ENCODE results near the gene RRP1B. TPM values are rescaled to one million over a fixed set of nuclear protein-coding genes. Genes with fewer than 3 reads are reported as not detected.

Gene RRP1B
- polyA plus RNA-seq, 10 donors, result 20.6 to 29.4 (median 25.1) TPM

DNA sequence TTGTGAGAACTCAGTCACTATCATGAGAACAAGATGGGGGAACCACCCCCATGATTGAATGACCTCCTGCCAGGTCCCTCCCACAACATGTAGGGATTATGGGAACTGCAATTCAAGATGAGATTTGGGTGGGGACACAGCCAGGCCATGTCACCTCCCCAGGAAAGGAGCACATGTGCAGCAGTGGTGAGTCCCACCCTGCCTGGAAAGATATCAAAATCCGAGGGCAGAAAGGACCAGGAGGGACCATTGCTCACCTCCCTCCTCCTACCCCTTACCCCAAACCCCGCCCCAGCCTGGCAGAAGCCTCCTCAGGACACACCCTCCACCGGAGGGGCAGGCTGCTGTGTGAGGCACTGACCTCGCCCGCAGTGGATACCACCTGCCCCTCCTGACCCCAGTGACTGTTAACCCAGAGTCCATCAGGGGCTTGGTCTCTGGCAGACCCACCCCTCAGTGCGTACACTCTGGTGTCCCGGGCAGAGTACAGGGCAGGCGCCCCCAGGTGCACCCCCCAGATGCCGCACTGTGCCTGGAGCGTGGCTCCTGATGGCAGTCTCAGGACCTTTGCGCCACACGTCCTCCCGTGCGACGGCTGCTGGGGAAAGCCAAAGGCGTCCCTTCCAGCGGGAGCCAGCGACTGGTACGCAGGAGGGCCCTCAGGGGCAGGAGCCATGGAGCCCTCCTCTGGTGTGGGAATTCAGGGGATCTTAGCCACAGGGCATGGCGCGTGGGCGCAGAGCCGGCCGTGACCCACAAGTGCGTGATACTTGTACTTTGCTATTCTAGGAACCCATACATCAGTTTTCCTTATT is 80.5 kb downstream of the RRP1B start:
- no peak for DNase-seq

DNA sequence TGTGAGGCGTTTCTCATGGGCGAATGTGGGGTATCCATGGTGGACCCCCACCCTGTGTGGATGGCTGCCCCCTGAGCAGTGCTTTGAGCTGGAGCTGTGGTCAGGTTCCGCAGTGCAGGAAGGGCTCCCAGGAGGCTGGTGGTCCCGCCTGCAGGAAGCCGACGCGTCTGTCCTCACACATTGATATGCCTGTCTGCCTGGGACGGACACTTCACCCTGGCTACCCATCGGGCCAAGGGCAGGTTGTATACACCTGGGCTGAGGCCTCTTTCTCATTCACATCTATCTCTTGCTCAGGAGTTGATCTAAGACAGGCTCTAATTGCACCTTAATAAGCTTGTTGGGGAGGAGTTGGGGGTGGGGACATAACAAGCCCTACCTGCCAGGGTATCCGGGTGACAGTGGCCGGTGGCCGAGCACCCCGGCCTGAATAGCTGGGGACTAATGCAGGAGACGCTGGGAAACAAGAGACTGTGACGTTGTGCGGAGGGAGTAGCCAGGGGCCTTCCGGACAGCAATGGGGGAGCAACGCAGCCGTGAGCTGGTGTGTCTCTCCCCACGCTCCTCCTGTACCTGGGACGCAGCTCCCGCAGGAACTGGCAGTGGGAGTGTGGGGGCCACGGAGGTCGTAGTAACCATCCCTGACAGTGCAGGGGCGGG is 81.3 kb downstream of the RRP1B start:
- peak in 1 of 3 donors; percentile 77 for DNase-seq

DNA sequence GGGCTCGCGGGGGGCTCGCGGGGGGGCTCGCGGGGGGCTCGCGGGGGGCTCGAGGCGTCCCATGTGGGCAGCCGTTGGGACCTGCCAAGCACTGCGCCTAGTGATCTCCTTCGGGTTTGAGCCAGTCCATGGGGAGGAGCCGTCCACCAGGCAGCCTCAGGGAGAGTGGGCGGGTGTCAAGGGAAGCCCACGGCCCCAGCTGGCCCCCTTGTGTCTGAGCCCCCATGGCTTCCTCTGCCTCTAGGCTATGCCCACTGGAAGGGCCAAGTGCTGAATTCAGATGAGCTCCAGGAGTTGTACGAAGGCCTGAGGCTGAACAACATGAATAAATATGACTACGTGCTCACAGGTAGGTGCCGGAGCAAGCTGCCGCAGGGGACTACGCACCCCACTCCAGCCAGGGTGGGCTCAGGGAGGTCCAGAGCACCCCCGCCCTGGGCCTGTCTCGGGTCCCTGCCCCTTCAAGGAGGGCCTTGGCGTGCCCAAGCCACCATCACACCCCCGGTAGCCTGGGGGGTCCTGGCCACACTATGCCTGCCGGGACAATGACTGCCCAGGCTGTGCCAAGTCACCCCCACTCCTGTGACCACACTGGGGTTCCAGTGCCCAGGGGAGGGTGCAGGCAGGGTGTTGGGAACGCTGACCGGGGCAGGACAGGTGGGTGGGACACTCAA is 82.2 kb downstream of the RRP1B start:
- DNase-seq, result no peak

GRCh38 chr21:43743947-43744346 is 84.6 kb downstream of the RRP1B start:
- DNase-seq, result no peak

GRCh38 chr21:43744725-43745124 is 85.4 kb downstream of the RRP1B start:
- no peak for DNase-seq

Other genes starting within 250 kb of the RRP1B start
- 10 to 100 TPM in 1 of 10 donors, 1 to 10 TPM in 8, under 1 TPM in 1; 0.22 to 12.8 (median 3.1) TPM for gene SIK1, start 232.4 kb upstream of the RRP1B start, polyA plus RNA-seq (ENCODE audit: insufficient read length in 10 of 10)
- 1 to 10 TPM in 2 of 10 donors, under 1 TPM in 8; 0.25 to 1.2 (median 0.84) TPM for gene HSF2BP, start 72 bp upstream of the RRP1B start, polyA plus RNA-seq (ENCODE audit: insufficient read length in 10 of 10)
- gene PDXK, start 59.6 kb downstream of the RRP1B start, polyA plus RNA-seq (ENCODE audit: insufficient read length in 10 of 10), result 10 to 100 TPM; 18.1 to 31.3 (median 24.0) TPM
- gene CSTB, start 116.7 kb downstream of the RRP1B start, polyA plus RNA-seq (ENCODE audit: insufficient read length in 10 of 10), result 10 to 100 TPM; 17.1 to 31.2 (median 21.2) TPM
- gene RRP1, start 130.0 kb downstream of the RRP1B start, polyA plus RNA-seq (ENCODE audit: insufficient read length in 10 of 10), result 10 to 100 TPM; 14.8 to 27.2 (median 18.5) TPM
- gene AGPAT3, start 205.7 kb downstream of the RRP1B start, polyA plus RNA-seq (ENCODE audit: insufficient read length in 10 of 10), result 10 to 100 TPM; 24.0 to 30.6 (median 27.3) TPM

Measured in muscle of back (tissue), 11 donors.